ENCODE measurements around the gene STEAP4.
"Not testable (repeated sequence)": the region's sequence is repeated elsewhere in the genome, so short reads cannot be mapped to it uniquely, and the experiment has no call there.

STEAP4 gene

GRCh38 chr7:88268051-88268450 lies 38.6 kb downstream of the STEAP4 start:
- DNase-seq (ENCODE audit: low spot score) = no peak

- DNase-seq (ENCODE audit: low spot score) = no peak
Measured at GRCh38 chr7:88267421-88267820, 39.3 kb downstream of the STEAP4 start.

GRCh38 chr7:88264987-88265386 lies 41.7 kb downstream of the STEAP4 start:
- not testable (repeated sequence) for DNase-seq (ENCODE audit: low spot score)

GRCh38 chr7:88262562-88262961 lies 44.1 kb downstream of the STEAP4 start:
- no peak for DNase-seq (ENCODE audit: low spot score)

GRCh38 chr7:88260719-88261118 lies 46.0 kb downstream of the STEAP4 start:
- DNase-seq (ENCODE audit: low spot score) = no peak

GRCh38 chr7:88259656-88260380 lies 46.9 kb downstream of the STEAP4 start:
- no peak for DNase-seq (ENCODE audit: low spot score)

- DNase-seq (ENCODE audit: low spot score) = not testable (repeated sequence)
Measured at GRCh38 chr7:88258296-88258695, 48.4 kb downstream of the STEAP4 start.

- DNase-seq (ENCODE audit: low spot score) = peak; percentile 39
Measured at GRCh38 chr7:88256906-88257305, 49.8 kb downstream of the STEAP4 start.

GRCh38 chr7:88254721-88255424 lies 51.8 kb downstream of the STEAP4 start:
- peak; percentile 100 for DNase-seq (ENCODE audit: low spot score)

- DNase-seq (ENCODE audit: low spot score) = no peak
Measured at GRCh38 chr7:88253640-88254039, 53.1 kb downstream of the STEAP4 start.

GRCh38 chr7:88244258-88244657 lies 62.4 kb downstream of the STEAP4 start:
- no peak for DNase-seq (ENCODE audit: low spot score)

- peak; percentile 77 for DNase-seq (ENCODE audit: low spot score)
Measured at GRCh38 chr7:88243345-88243909, 63.3 kb downstream of the STEAP4 start.

GRCh38 chr7:88239852-88240251 lies 66.8 kb downstream of the STEAP4 start:
- no peak for DNase-seq (ENCODE audit: low spot score)

GRCh38 chr7:88233828-88234227 lies 72.9 kb downstream of the STEAP4 start:
- DNase-seq (ENCODE audit: low spot score) = no peak

GRCh38 chr7:88230646-88231045 lies 76.0 kb downstream of the STEAP4 start:
- DNase-seq (ENCODE audit: low spot score) = no peak

- DNase-seq (ENCODE audit: low spot score) = no peak
Measured at GRCh38 chr7:88229302-88229995, 77.2 kb downstream of the STEAP4 start.

GRCh38 chr7:88226886-88227516 lies 79.7 kb downstream of the STEAP4 start:
- DNase-seq (ENCODE audit: low spot score) = peak; percentile 97

GRCh38 chr7:88226201-88226600 lies 80.5 kb downstream of the STEAP4 start:
- DNase-seq (ENCODE audit: low spot score) = no peak

GRCh38 chr7:88224601-88225275 lies 82.0 kb downstream of the STEAP4 start:
- peak; percentile 72 for DNase-seq (ENCODE audit: low spot score)

- no peak for DNase-seq (ENCODE audit: low spot score)
Measured at GRCh38 chr7:88223265-88223664, 83.4 kb downstream of the STEAP4 start.
